HepG2 (cell line): ENCODE data around the gene SAMD10. TPM values are rescaled to one million over a fixed set of nuclear protein-coding genes. Genes with fewer than 3 reads are reported as not detected.
A peak's percentile ranks its signal among the peaks of the same experiment; 100 is the strongest.

Experiments
- ELF1 ChIP-seq: sonication (generic); formaldehyde crosslinking; IDR thresholded peaks from 2 replicates; pipeline ENCODE4 v1.4.0; 2020; ENCODE audit warnings: missing genetic modification reagents
- FOXK2 ChIP-seq: fragments of 450-650 bp; IDR thresholded peaks from 2 replicates; pipeline ENCODE4 v1.6.1; 2016
- GATA4 ChIP-seq: sonication (generic); IDR thresholded peaks from 2 replicates; pipeline ENCODE4 v1.6.1; 2016; ENCODE audit warnings: antibody characterized with exemption, low read depth, borderline replicate concordance
- HINFP ChIP-seq: sonication (generic); formaldehyde crosslinking; IDR thresholded peaks from 2 replicates; pipeline ENCODE4 v1.4.0; 2020; ENCODE audit warnings: low read depth, mild to moderate bottlenecking, missing genetic modification reagents
- MED8 ChIP-seq: sonication (generic); formaldehyde crosslinking; IDR thresholded peaks from 2 replicates; pipeline ENCODE4 v1.8.1; 2023; ENCODE audit warnings: mild to moderate bottlenecking, missing genetic modification reagents; ENCODE audit not compliant: insufficient replicate concordance
- NFE2 ChIP-seq: sonication (generic); formaldehyde crosslinking; IDR thresholded peaks from 2 replicates; pipeline ENCODE4 v1.4.0; 2020; ENCODE audit warnings: missing genetic modification reagents
- NFKB2 ChIP-seq: sonication (generic); formaldehyde crosslinking; IDR thresholded peaks from 2 replicates; pipeline ENCODE4 v1.4.0; 2020; ENCODE audit warnings: missing genetic modification reagents, borderline replicate concordance
- ONECUT2 ChIP-seq: sonication (generic); formaldehyde crosslinking; IDR thresholded peaks from 2 replicates; pipeline ENCODE4 v1.4.0; 2020; ENCODE audit warnings: missing genetic modification reagents
- PCBP1 ChIP-seq: fragments of 200-400 bp; formaldehyde crosslinking; IDR thresholded peaks from 2 replicates; pipeline ENCODE4 v1.6.1; 2017; ENCODE audit warnings: mild to moderate bottlenecking, low read depth, low read length, borderline replicate concordance
- PLRG1 ChIP-seq: fragments of 450-650 bp; conservative IDR thresholded peaks from 2 replicates; pipeline ENCODE4 v1.6.1; 2016
- RFXAP ChIP-seq: sonication (generic); formaldehyde crosslinking; IDR thresholded peaks from 2 replicates; pipeline ENCODE4 v1.4.0; 2020; ENCODE audit warnings: missing genetic modification reagents, borderline replicate concordance
- RXRB ChIP-seq: IDR thresholded peaks from 2 replicates; pipeline ENCODE4 v1.6.1; 2016; ENCODE audit warnings: borderline replicate concordance, missing genetic modification reagents, missing compliant biosample characterization
- TBX3 ChIP-seq: fragments of 450-650 bp; IDR thresholded peaks from 2 replicates; pipeline ENCODE4 v1.6.1; 2017; ENCODE audit warnings: antibody characterized with exemption, mild to moderate bottlenecking, inconsistent platforms, borderline replicate concordance
- THAP7 ChIP-seq: sonication (generic); formaldehyde crosslinking; IDR thresholded peaks from 2 replicates; pipeline ENCODE4 v1.8.1; 2023; ENCODE audit warnings: mild to moderate bottlenecking, missing genetic modification reagents
- TRIM24 ChIP-seq: sonication (generic); formaldehyde crosslinking; IDR thresholded peaks from 2 replicates; pipeline ENCODE4 v1.8.0; 2022; ENCODE audit warnings: mild to moderate bottlenecking, missing genetic modification reagents
- ZNF121 ChIP-seq: sonication (generic); formaldehyde crosslinking; IDR thresholded peaks from 2 replicates; pipeline ENCODE4 v1.5.0; 2020; ENCODE audit warnings: mild to moderate bottlenecking, missing genetic modification reagents
- ZNF431 ChIP-seq: sonication (generic); formaldehyde crosslinking; IDR thresholded peaks from 2 replicates; pipeline ENCODE4 v1.9.0; 2022; ENCODE audit warnings: missing genetic modification reagents, low read depth, mild to moderate bottlenecking, borderline replicate concordance
- ZNF574 ChIP-seq: sonication (generic); formaldehyde crosslinking; IDR thresholded peaks from 2 replicates; pipeline ENCODE4 v1.4.0; 2020; ENCODE audit warnings: missing genetic modification reagents
- ZNF781 ChIP-seq: sonication (generic); formaldehyde crosslinking; IDR thresholded peaks from 2 replicates; pipeline ENCODE4 v1.5.1; 2020; ENCODE audit warnings: borderline replicate concordance, mild to moderate bottlenecking, missing genetic modification reagents; ENCODE audit errors: not compliant biosample characterization
- ZNF883 ChIP-seq: sonication (generic); formaldehyde crosslinking; IDR thresholded peaks from 2 replicates; pipeline ENCODE4 v1.5.1; 2020; ENCODE audit warnings: mild to moderate bottlenecking, missing genetic modification reagents; ENCODE audit errors: not compliant biosample characterization
- polyA plus RNA-seq, 8 experiments: library from polyadenylated mRNA; depleted of rRNA in 3 of 8; stranded (reverse) in 7 of 8; unstranded in 1 of 8; fragments of >200 nt; fragmentation: Illumina TruSeq in 4 of 8; extraction: Trizol in 4 of 8; gene quantifications; 2 replicates each; pipeline versions ENCODE4 v1.2.1 to v1.2.3, GENCODE V29; 2011 to 2016; ENCODE audit warnings: low read depth in 4 of 8, missing spikeins in 1 of 8, mixed read lengths in 1 of 8; ENCODE audit not compliant: insufficient read depth in 1 of 8
- total RNA-seq, 5 experiments: library from RNA; depleted of rRNA; stranded (reverse); fragments of >200 nt; fragmentation: Illumina TruSeq; extraction: Trizol; gene quantifications; 2 replicates each; pipeline ENCODE4 v1.2.3, GENCODE V29; 2016; ENCODE audit warnings: low read depth in 1 of 5

Gene SAMD10
- total and polyA plus RNA-seq, 2 of the 13 experiments (the other 11 are each of a cell fraction or from before 2014, with no cell fraction given), result 6.1 to 11.0 TPM

- TF ChIP-seq PLRG1 (no peak), NFE2 (CRISPR knock-in tag) (0 out of 2 replicates have a peak, but pooled peaks have one; percentile 32), ZNF781 (CRISPR knock-in tag) (peak; percentile 77), ZNF431 (peak; percentile 99), TBX3 (peak; percentile 71), RXRB (CRISPR knock-in tag) (peak; percentile 92), NFKB2 (CRISPR knock-in tag) (peak; percentile 87; the same call in 1 of the 2 replicates), ZNF121 (CRISPR knock-in tag) (peak; percentile 78), TRIM24 (CRISPR knock-in tag) (no peak), GATA4 (no peak), ONECUT2 (CRISPR knock-in tag) (no peak), THAP7 (peak; percentile 93; the same call in 1 of the 2 replicates), ZNF883 (peak; percentile 98), ZNF574 (CRISPR knock-in tag) (peak; percentile 99), ELF1 (CRISPR knock-in tag) (peak; percentile 99), MED8 (CRISPR knock-in tag) (peak; percentile 81), PCBP1 (0 out of 2 replicates have a peak, but pooled peaks have one; percentile 79), FOXK2 (0 out of 2 replicates have a peak, but pooled peaks have one; percentile 54), HINFP (CRISPR knock-in tag) (peak; percentile 96; the same call in 1 of the 2 replicates), RFXAP (CRISPR knock-in tag) (peak; percentile 95)
Observed at GRCh38 chr20:63980806-63981728, 1.6 kb upstream of the SAMD10 start, which contains the start of gene PRPF6 (continued).
